GM10266 (cell line): ENCODE results near the gene TRIM41.

ENCODE experiments used
- DNase-seq: peaks from one replicate; pipeline ENCODE4 v3.0.0; 2012; ENCODE audit errors: extremely low spot score
- CTCF ChIP-seq: IDR thresholded peaks from 2 replicates; pipeline ENCODE4 v1.5.1; 2012; ENCODE audit warnings: mild to moderate bottlenecking, low read depth; ENCODE audit not compliant: control insufficient read depth, insufficient read depth; ENCODE audit errors: missing control alignments

TRIM41 gene

GRCh38 chr5:181189962-181190710 is 32.9 kb upstream of the TRIM41 start:
- TF ChIP-seq CTCF: no peak
- peak; percentile 32 for DNase-seq

DNA sequence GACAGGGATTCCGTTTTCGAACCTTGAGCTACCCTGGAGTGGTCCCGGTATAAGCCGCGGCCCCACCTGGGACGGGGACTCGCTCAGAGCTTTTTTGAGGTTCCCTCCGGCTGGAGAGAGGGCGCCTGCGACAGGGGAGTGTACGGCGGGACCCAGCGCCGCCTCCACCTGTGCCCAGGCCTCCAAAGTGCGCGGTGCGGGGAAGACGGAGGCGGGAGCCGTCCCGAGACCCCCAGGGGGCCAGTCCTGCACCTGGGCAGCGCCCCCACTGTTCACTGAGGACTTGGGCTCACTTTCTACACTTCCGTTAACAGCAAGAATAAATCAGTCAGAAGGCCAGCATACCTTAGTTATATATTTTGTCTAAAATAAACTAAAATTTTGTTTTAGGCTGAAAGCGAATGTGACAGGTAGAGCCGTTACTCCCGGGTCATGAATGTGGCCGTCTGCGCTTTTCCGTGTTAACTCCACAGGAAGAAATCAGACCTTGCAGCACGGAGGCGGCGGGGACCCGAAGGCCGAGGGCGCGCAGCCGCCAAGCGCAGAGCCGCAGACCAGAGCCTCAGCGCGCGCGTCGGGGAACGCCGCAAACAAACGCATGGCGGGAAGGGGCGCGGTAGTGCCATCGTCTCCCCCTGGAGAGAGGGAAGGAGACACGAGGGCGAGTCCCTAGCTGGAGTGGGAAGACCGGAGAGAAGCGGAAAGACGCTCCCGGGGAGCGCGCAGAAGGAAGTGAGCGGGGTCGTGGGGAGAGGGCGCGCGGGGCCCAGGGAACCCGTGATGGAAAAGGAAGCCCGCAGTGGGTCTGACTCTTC is 32.2 kb upstream of the TRIM41 start:
- peak; percentile 44 for TF ChIP-seq CTCF
- DNase-seq: peak; percentile 42

DNA sequence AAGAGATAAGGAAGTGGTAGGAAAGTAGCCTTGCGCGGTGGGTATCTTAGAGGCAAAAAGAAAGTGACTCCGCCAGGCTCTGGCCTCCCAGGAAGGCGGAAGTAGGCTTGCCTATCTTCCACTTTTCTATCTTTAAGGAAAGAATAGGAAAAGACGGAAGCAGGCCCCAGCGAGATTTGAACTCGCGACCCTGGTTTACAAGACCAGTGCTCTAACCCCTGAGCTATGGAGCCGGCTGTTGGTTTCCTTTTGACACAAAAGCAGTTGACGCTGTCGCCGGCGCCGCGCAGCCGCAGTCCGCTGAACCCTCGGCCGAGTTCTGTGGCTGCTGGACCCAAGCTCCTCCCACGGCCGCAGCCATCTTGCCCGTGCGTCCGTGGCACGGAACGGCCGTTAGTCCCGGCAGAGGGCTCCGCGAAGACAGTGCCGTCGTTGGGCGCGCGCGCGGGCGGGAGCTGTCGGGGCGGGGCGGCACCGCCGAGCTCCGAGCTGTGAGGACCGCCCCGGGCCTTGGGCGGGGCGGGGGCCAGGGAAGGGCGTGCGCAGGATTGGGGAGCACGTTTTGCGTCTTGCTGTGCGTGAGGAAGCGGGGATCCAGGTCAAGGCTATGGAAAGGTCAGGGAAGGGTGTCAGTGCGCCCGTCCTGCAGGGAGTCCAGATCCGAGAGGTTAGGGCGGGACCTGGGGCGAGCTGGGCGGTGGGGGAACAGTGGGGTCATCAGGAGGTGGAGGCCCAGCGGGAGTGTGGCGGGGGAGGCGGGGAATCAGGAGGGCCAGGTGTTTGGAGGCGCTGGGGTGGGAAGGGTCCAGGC is 31.4 kb upstream of the TRIM41 start:
- no peak for TF ChIP-seq CTCF
- peak; percentile 97 for DNase-seq

DNA sequence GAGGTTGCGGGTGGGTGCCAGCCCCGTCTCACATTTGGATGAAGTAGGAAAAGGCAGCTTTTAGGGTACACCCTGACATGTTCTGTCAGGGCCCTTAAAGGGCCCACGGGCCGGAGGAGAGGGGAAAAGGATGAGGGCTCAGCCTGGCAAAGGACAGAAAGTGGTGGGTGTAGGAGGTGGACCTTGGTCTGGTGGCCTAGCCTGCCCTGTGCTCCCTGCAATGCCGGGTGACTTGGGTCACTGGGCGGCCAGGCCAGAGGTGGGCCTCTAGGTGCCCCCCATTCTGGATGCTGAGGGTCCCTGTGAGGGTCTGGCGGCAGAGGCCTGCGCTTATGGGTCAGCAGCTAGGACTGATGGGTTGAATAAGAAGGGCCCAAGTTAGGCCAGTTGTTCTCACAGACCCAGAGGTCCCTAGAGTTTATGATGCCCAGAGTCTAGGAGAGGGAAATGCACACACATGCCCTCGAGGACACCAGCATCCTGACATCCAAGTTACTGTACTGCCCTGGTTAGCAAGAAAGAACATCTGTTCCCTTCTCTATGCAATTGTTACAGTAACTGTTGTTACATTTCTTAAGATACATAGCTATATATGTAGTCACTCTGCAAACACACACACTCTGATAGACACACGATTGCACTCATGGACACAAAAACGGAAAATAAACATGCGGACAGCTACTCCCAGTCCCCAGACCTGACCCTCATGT is 30.6 kb upstream of the TRIM41 start:
- TF ChIP-seq CTCF: no peak
- DNase-seq: no peak

GRCh38 chr5:181193656-181194055 is 29.4 kb upstream of the TRIM41 start:
- no peak for DNase-seq
- no peak for TF ChIP-seq CTCF

- DNase-seq: no peak
- no peak for TF ChIP-seq CTCF
These were observed 28.4 kb upstream of the TRIM41 start for GRCh38 chr5:181194489-181195248.
